Measurements from ENCODE around the gene HDGFL3.

GRCh38 chr15:83166218-83166617 lies 41.4 kb downstream of the HDGFL3 start:
- TF ChIP-seq JUN (IDR thresholded peaks at IDR 0.05): no peak
- no peak for TF ChIP-seq EHF (CRISPR knock-in tag; IDR thresholded peaks at IDR 0.05)
- no peak for TF ChIP-seq CTCF (IDR thresholded peaks at IDR 0.05)
- TF ChIP-seq POLR2A (IDR thresholded peaks at IDR 0.05; ENCODE audit: low read length): no peak
